SU-DHL-6 (cell line): ENCODE results near the gene RPS6KA5.

Source experiments
- CTCF ChIP-seq: fragments of 200-600 bp; sonication (generic); IDR thresholded peaks from one replicate; pipeline ENCODE4 v1.5.1; 2017; ENCODE audit warnings: antibody characterized with exemption, mild to moderate bottlenecking, low read length, moderate library complexity; ENCODE audit not compliant: insufficient read depth, poor library complexity, severe bottlenecking
- EZH2phosphoT487 ChIP-seq: fragments of 200-600 bp; sonication (generic), shearing (Covaris generic); conservative IDR thresholded peaks from 2 replicates; pipeline ENCODE4 v1.6.1; 2018; ENCODE audit warnings: mild to moderate bottlenecking, antibody characterized with exemption, low read length, moderate library complexity, mixed read lengths

GRCh38 chr14:90905531-90905930 is 154.9 kb downstream of the RPS6KA5 start:
- TF ChIP-seq CTCF, result no peak
- no peak for TF ChIP-seq EZH2phosphoT487
